Vagina (tissue), 2 donors: ENCODE measurements around the gene SEC31B.

Source experiments
- POLR2A ChIP-seq, 2 donors: fragments of 450-650 bp; IDR thresholded peaks; one replicate each; pipeline ENCODE4 v1.6.1; 2017; ENCODE audit warnings: antibody characterized with exemption in 2 of 2, mild to moderate bottlenecking in 2 of 2, moderate library complexity in 2 of 2
- POLR2AphosphoS5 ChIP-seq, 2 donors: sonication (generic); formaldehyde crosslinking; IDR thresholded peaks; one replicate each; pipeline ENCODE4 v1.9.0; 2017; ENCODE audit warnings: antibody characterized with exemption in 2 of 2, mild to moderate bottlenecking in 2 of 2, low read depth in 1 of 2; ENCODE audit not compliant: insufficient read depth in 1 of 2

- no peak for TF ChIP-seq POLR2A (IDR thresholded peaks at IDR 0.05)
- no peak for TF ChIP-seq POLR2AphosphoS5 (IDR thresholded peaks at IDR 0.05; ENCODE audit: insufficient read depth in 1 of 2, low read depth in 1 of 2)
Measured at GRCh38 chr10:100507357-100507732, 12.3 kb downstream of the SEC31B start.
